Subcutaneous abdominal adipose tissue (tissue), 5 donors: ENCODE results near the gene COQ9.
A peak's percentile ranks its signal among the peaks of the same experiment; 100 is the strongest.
"Not testable (repeated sequence)": the region's sequence is repeated elsewhere in the genome, so short reads cannot be mapped to it uniquely, and the experiment has no call there.

Experiments
- H3K27ac ChIP-seq: one replicate; pipeline ENCODE4 v1.7.0; 2013; ENCODE audit warnings: low read depth, mild to moderate bottlenecking, inconsistent platforms, low read length, moderate library complexity
- H3K27me3 ChIP-seq, 5 donors: one replicate each; pipeline ENCODE4 v1.7.0; 2013; ENCODE audit warnings: low read length in 5 of 5, inconsistent platforms in 1 of 5; ENCODE audit not compliant: control insufficient read depth in 5 of 5, insufficient read depth in 4 of 5
- H3K36me3 ChIP-seq, 5 donors: one replicate each; pipeline ENCODE4 v1.7.0; 2013; ENCODE audit warnings: low read length in 5 of 5; ENCODE audit not compliant: control insufficient read depth in 5 of 5, insufficient read depth in 5 of 5
- H3K4me1 ChIP-seq, 5 donors: one replicate each; pipeline ENCODE4 v1.7.0; 2013; ENCODE audit warnings: low read length in 5 of 5, mild to moderate bottlenecking in 3 of 5, moderate library complexity in 1 of 5; ENCODE audit not compliant: control insufficient read depth in 5 of 5, insufficient read depth in 5 of 5
- H3K4me3 ChIP-seq, 5 donors: one replicate each; pipeline ENCODE4 v1.7.0; 2013; ENCODE audit warnings: low read length in 5 of 5, low read depth in 1 of 5
- H3K9ac ChIP-seq, 5 donors: one replicate each; pipeline ENCODE4 v1.7.0; 2013; ENCODE audit warnings: low read length in 5 of 5, mild to moderate bottlenecking in 4 of 5, moderate library complexity in 3 of 5
- H3K9me3 ChIP-seq, 5 donors: one replicate each; pipeline ENCODE4 v1.7.0; 2013; ENCODE audit warnings: low read length in 5 of 5; ENCODE audit not compliant: control insufficient read depth in 5 of 5
- donor health status: healthy.
- donor health status: healthy.
- donor health status: healthy.
- donor health status: healthy.
- donor health status: healthy.

Gene COQ9

DNA sequence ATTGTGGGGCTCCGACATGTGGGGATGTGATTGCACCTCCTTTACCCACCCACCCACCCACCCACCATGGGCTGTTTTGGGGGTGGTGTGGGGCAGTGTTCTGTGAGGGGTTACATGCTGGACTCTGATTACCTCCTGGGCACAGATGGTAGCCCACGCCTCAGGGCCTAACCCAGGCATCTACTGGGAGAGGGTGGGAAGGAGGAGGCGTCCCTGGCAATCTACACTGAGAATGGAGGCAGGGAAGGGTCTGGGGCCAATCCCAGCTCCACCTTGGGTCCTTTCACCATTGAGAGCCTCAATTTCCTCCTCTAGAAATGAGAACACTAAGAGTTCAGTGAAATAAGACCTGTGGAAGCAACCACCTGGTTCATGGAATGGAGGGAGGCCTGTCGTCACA, 50.8 kb downstream of the COQ9 start:
- no peak overlapping the region for H3K4me3 ChIP-seq
- H3K36me3 ChIP-seq, result no peaks in the 10 kb centered on the region
- H3K4me1 ChIP-seq, result no peaks in the 10 kb centered on the region
- H3K9ac ChIP-seq, result no peak overlapping the region
- no peak overlapping the region for H3K27ac ChIP-seq
- H3K9me3 ChIP-seq, result no peaks in the 10 kb centered on the region
- H3K27me3 ChIP-seq, result peaks cover 0 to 3% (median 3%) of the 10 kb centered on the region in 5 donors

DNA sequence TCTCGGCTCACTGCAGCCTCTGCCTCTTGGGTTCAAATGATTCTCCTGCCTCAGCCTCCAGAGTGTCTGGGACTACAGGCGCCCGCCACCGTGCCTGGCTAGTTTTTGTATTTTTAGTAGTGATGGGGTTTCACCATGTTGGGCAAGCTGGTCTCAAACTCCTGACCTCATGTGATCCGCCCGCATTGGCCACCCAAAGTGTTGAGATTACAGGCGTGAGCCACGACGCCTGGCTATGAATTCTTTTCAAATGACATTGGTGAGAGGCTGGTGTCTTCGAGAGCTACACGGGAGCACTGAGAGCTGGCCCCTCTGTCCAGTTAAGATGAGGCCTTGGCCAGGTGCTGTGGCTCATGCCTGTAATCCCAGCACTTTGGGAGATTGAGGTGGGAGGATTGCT, 52.7 kb downstream of the COQ9 start:
- H3K27ac ChIP-seq, H3K27me3 ChIP-seq, H3K9me3 ChIP-seq, H3K36me3 ChIP-seq, H3K9ac ChIP-seq, H3K4me1 ChIP-seq, H3K4me3 ChIP-seq: not testable (repeated sequence)

DNA sequence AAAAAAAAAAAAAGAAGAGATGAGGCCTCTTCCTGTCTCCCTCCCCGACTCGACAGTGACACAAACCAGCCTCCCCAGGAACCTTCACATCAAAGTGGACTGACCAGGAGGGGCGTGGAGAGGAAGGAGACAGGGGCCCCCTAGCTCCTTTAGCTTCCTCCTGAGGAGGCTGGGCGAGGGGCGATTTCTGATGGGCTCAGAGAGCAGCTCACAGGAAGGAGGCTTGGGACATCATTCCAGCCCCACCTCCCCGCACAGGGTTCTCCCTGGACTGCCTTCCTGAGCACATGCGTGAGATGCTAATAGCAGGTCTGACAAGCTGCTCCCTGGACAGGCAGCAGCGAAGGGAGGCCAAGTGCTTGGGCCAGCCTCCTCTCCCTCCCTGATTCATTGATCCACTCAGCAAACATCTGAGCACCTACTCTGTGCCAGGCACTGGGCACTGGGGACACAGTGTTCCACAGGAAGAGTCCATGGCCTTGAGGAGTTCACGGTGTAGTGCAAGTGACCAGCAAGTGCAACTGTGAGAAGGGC, 53.4 kb downstream of the COQ9 start:
- no peak overlapping the region for H3K4me3 ChIP-seq
- H3K27me3 ChIP-seq, result peaks cover 0 to 7% (median 5%) of the 10 kb centered on the region in 5 donors
- no peak overlapping the region for H3K9ac ChIP-seq
- H3K9me3 ChIP-seq, result no peaks in the 10 kb centered on the region
- no peaks in the 10 kb centered on the region for H3K36me3 ChIP-seq
- no peaks in the 10 kb centered on the region for H3K4me1 ChIP-seq
- H3K27ac ChIP-seq, result no peak overlapping the region

DNA sequence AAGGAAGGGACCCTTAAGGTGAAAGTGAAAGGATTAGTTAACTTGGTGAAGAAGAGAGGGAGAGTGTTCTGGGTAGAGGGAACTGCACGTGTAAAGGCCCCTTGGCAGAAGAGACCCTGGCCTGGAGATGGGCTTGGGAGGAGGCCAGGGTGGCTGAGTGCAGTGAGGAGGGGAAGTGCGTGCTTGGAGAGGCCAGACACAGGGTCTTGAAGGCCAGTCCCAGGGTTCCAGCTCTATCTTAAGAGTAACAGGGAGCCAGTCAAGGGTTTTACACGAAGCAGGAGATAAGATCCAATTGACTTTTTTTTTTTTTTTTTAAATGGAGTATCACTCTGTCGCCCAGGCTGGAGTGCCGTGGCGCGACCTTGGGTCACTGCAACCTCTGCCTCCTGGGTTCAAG, 54.2 kb downstream of the COQ9 start:
- Histone ChIP-seq H3K36me3 (no peaks in the 10 kb centered on the region), H3K27ac (no peak overlapping the region)

DNA sequence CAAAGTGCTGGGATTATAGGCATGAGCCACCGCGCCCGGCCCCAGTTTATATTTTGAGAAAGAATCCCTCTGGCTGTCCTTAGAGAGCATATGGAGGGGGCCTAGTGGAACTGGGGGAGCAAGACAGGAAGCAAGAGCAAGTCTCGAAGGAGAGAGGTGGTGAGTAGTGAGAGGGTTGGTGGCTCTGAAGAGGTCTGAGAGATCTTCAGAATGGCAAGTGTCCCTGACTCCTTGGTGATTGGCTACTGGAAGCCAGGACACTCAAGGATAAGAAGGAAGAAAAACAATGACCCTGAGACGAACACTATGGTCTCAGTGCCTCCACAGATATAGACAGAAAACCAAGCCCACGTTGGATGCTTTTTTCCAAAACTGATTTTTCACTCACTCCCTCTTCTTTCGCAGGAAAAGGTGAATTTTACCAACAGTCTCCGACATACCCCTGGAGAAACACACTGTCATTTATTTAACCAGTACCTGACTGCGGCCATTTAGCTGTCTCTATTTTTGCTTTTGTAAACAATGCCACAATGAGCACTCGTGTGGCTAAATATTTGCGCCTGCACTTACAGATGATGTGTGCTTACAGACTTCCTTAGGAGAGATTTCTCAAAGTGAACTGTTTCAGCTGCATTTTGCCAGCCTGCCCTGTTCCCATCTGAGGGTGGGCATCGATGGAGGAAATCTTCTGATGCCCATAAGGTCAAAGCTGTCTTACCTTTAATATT, 54.9 kb downstream of the COQ9 start:
- Histone ChIP-seq H3K27ac (no peak overlapping the region), H3K27me3 (peaks cover 0 to 12% (median 7%) of the 10 kb centered on the region in 5 donors), H3K9ac (no peak overlapping the region), H3K36me3 (no peaks in the 10 kb centered on the region), H3K4me1 (peaks cover 0 to 5% (median 2%) of the 10 kb centered on the region in 5 donors), H3K9me3 (no peaks in the 10 kb centered on the region), H3K4me3 (no peak overlapping the region)

More for the DNA sequence above, 54.2 kb downstream of the COQ9 start:
- H3K4me1 ChIP-seq, result no peaks in the 10 kb centered on the region
- H3K27me3 ChIP-seq, result peaks cover 0 to 8% (median 5%) of the 10 kb centered on the region in 5 donors
- no peak overlapping the region for H3K4me3 ChIP-seq
- H3K9ac ChIP-seq, result no peak overlapping the region
- H3K9me3 ChIP-seq, result no peaks in the 10 kb centered on the region

DNA sequence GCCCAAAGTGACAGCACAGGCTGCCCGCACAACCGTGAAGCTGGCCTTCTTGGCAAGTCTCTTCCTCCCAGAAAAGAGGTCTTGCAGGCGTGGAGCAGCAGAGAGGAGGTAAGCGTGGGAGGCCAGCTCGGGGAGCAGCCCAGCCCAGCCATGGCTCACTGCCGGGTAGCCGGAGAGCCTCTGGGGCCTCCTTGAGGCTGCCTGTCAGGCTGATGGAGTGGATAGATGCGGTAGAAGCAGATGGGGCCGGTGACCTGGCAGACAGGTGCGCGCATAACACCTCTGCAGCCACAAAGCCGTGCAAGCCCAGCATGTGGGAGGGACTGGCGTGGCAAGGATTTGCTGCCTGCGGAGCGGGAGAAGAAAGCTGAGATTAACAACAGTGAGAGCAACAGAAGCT, 56.1 kb downstream of the COQ9 start:
- Histone ChIP-seq H3K36me3 (no peaks in the 10 kb centered on the region), H3K27me3 (peaks cover 3 to 11% (median 6%) of the 10 kb centered on the region in 5 donors), H3K9me3 (no peaks in the 10 kb centered on the region), H3K4me3 (no peak overlapping the region), H3K27ac (no peak overlapping the region), H3K4me1 (peaks cover 0 to 14% (median 3%) of the 10 kb centered on the region in 5 donors), H3K9ac (no peak overlapping the region)

DNA sequence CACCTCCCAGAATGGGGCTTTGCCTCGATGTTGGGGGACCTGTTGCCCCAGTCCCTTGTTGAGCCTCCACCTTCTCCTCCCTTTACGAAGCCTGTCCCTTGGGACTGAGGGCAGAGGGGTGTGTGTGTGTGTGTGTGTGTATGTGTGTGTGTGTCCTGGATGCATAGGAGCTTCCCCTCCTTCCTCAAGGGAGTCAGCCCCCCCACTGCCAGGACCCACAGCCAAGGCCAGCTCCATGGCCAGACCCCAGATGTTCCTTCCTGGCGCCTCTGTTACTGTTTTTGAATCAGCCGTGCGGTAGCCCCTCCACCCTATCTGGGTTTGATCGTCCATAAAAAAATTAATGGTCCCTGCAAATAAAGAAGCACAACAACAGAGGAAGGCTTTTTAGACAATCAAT, 56.7 kb downstream of the COQ9 start:
- Histone ChIP-seq H3K4me1 (peaks cover 0 to 14% (median 3%) of the 10 kb centered on the region in 5 donors), H3K9ac (no peak overlapping the region), H3K27me3 (peaks cover 3 to 11% (median 7%) of the 10 kb centered on the region in 5 donors), H3K36me3 (no peaks in the 10 kb centered on the region), H3K27ac (no peak overlapping the region), H3K4me3 (no peak overlapping the region), H3K9me3 (no peaks in the 10 kb centered on the region)

DNA sequence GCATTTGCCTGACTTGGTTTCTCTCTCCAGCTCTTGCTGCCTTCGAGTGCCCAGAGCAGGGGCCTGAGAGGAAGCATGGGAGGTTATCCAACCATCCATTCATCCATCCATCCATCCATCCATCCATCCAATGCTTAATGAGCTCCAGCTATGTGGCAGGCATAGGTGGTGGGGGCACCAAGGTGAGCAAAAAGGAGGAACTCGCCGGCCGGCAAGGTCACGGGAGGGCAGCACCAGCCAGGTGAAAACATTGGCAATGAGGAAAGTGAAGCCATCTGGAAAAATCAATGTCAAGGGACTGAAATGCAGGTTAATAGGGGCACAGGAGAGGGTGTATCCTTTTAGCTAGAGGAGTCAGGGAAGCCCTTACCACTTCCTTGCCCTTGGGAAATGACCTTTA, 57.2 kb downstream of the COQ9 start:
- Histone ChIP-seq H3K36me3 (no peaks in the 10 kb centered on the region), H3K27ac (no peak overlapping the region), H3K9me3 (no peaks in the 10 kb centered on the region), H3K27me3 (peaks cover 3 to 11% (median 7%) of the 10 kb centered on the region in 5 donors), H3K4me3 (no peak overlapping the region), H3K4me1 (peaks cover 0 to 17% (median 3%) of the 10 kb centered on the region in 5 donors), H3K9ac (no peak overlapping the region)

DNA sequence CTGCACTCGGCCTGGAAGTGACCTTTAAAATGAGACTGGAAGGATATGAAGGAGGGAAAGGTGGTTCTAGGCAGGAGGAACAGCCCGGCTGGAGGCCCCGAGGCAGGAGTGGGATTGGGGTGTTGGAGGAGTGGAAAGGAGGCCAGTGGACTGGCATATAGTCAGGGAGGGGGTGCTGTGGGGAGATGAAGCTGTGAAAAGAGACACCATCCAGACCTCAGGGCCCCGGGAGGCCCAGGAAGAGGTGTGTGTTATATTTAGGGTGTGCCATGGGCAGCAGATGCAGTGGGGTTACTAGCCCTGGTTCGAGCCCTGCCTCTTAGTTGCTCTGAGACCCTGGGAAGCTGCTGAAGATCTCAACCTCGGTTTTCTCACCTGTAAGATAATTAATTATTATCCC, 57.9 kb downstream of the COQ9 start:
- Histone ChIP-seq H3K36me3 (no peaks in the 10 kb centered on the region), H3K4me1 (peaks cover 0 to 23% (median 4%) of the 10 kb centered on the region in 5 donors), H3K4me3 (no peak overlapping the region), H3K9ac (no peak overlapping the region), H3K27me3 (peaks cover 3 to 15% (median 7%) of the 10 kb centered on the region in 5 donors), H3K27ac (no peak overlapping the region), H3K9me3 (no peaks in the 10 kb centered on the region)

DNA sequence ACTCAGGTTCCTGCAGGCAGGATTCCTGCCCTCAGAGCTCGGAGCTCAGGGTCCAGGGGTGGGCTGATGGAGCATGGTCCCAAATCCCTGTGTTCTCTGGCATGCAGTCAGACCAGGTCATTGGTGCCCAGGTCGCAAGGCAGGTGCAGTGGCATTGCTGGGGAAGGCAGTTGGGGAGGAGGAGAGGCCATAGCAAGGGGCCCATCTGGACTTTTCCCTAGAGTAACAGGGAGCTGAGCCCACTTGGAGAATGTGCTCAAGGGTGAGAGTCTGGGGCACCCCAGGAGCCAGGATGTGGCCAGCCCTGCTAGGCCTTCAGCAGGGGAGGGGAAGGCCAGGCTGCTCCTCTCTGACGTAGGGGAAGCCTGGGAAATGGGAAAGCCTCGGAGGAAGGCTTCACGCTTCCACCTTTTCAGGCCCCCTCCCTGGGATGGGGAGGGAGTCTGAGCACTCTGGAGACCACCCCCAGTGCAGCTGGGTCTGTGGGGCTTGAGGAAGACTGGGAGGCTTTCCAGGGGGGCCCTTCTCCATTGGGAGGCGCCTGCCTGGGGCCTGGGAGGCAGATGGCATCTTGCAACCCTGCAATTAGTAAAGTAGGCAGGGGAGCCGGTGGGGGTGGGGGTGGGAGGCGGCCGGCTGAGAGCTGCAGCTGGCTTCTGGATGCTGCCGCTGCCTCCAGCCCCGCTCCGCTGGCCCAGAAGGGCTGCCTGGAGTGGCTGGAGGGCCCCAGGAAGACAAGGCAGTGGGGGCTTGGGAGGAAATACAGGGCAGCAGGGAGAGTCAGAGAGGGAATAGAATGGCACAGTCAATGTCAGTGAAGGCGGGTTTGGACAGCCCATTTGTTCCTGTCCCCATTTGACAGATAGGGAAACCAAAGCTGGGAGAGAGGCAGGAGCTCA, 60.1 kb downstream of the COQ9 start:
- peaks cover 0 to 29% (median 6%) of the 10 kb centered on the region in 5 donors for H3K4me1 ChIP-seq
- peaks cover 3 to 15% (median 7%) of the 10 kb centered on the region in 5 donors for H3K27me3 ChIP-seq
- H3K9me3 ChIP-seq, result no peaks in the 10 kb centered on the region
- H3K27ac ChIP-seq, result no peak overlapping the region
- no peak overlapping the region for H3K4me3 ChIP-seq
- H3K9ac ChIP-seq, result peak overlapping the region in 1 of 5 donors; percentile 13
- H3K36me3 ChIP-seq, result peaks cover 0 to 4% (median 0%) of the 10 kb centered on the region in 5 donors
